GM21723 (cell line): ENCODE measurements around the gene YAP1.

Source experiments
- ATAC-seq: cut with Tn5 transposase; IDR thresholded peaks from one replicate; pipeline ENCODE4 v1.9.1; 2021; ENCODE audit warnings: mild to moderate bottlenecking, moderate library complexity; ENCODE audit not compliant: unreplicated experiment

Gene YAP1

GRCh38 chr11:102269927-102270326 is 159.7 kb downstream of the YAP1 start:
- ATAC-seq: no peak

GRCh38 chr11:102272047-102272824 is 162.0 kb downstream of the YAP1 start:
- no peak for ATAC-seq

DNA sequence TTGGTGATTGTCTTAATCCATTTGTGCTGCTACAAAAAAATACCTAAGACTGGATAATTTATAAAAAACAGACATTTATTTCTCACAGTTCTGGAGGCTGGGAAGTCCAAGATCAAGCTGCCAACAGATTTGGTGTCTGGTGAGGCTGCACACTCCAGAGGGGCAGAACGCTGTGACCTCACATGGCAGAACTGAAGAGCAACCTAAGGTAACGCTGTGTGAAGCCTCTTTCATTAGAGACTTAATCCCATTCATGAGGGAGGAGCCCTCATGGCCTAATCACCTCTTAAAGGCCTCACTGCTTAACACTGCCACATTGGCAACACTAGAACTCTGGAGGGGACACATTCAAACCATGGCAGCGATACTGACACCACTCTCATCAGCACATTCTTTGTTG is 164.4 kb downstream of the YAP1 start:
- ATAC-seq: no peak

DNA sequence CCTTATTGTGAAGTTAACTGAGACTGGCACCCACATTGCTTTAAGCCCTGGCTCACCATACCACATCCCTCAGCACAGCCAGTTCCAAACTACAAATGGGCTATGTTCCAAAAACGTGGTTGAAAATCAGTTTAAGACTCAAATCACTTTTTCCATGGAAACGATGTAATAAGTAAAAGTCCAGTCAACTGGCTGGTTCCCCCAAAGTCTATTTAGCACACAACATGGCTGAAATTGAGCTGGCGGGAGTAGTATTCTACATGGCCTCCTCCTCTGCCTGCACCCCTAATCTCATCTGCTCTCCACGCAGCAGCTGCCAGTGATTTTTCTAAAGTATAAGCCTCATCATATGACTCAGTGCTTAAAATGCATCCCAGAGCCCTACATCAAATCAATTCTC is 166.1 kb downstream of the YAP1 start:
- ATAC-seq: no peak

DNA sequence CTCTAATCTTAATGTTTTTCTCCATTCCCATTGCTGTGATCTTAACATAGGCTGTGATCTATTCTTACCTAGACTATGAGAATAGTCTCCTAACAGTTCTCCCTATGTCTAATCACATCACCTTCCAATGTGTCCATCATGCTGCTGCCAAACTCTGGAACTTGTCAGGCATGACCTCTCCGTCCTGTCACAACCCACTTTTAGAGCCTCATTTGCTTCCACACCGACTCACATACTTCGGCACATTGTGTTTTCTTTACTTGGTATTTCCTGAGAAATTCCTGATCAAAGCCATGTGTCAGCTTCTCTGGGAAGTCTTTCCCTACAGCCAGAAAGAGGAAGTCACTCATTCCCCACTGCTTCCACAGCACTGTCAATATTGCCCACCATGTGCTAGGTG is 166.5 kb downstream of the YAP1 start:
- ATAC-seq: no peak

GRCh38 chr11:102279641-102280170 is 169.5 kb downstream of the YAP1 start:
- ATAC-seq: peak; percentile 71

DNA sequence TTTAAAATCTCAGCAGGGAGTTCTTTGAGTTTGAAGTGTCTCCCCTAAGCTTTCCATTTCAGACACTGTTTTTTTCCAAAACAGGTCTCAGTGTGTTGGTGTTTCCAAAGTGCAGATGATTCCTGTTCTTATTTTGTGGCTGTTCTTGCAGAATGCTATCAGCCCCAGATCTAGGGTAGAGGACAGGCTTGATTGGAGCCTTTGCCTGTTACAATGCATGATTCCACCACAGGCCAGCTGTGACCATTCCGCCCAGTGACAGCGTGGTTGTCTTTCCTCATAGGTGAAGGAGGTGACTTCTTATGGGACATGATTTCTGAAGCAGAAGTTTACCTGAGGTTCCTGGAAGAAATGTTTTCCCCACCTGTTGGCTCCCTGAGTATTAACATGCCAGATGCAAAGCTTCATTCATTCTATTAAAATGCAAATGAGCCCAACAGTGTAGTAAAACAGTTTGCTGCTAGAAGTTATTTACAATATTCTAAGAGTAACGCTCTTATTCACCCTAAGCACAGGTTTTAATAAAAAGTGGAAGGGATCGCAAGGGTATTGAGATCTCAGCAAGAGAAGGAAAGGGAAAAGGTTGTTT is 170.1 kb downstream of the YAP1 start:
- ATAC-seq: no peak
